ENCODE data around the gene NEU2.

- TF ChIP-seq CTCF (IDR thresholded peaks at IDR 0.05 in 8 of 11, conservative IDR thresholded peaks at IDR 0.05 in 3 of 11) (no peak), POLR2AphosphoS5 (IDR thresholded peaks at IDR 0.05) (no peak)
Observed at GRCh38 chr2:233011702-233012131, 20.8 kb upstream of the NEU2 start.

All from spleen (tissue), 7 donors.